ENCODE measurements around the gene AGO3.
"Not testable (repeated sequence)": the region's sequence is repeated elsewhere in the genome, so short reads cannot be mapped to it uniquely, and the experiment has no call there.

AGO3 gene

GRCh38 chr1:36014722-36015220 lies 83.9 kb downstream of the AGO3 start:
- no peak for DNase-seq

DNA sequence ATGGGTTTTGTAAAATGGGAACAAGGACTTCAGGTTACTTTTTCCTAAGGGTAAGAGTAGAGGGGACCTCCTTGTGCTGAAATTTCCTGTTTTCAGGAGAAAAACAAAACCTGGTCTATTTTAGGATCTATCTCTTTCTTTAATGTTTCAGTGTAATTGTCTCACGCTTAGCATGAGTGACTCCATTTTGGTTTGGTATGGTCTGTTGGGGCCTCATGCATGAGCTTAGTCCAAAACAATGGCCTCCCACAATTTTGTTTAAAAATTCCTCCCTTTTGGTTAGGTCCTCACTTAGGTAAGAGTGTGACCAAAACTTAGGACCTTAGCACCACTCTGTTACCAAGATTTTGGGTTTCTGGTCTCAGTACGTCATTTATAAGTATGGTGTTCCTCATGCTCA lies 85.8 kb downstream of the AGO3 start:
- DNase-seq, result no peak

GRCh38 chr1:36023098-36023769 lies 92.3 kb downstream of the AGO3 start:
- no peak for DNase-seq

DNA sequence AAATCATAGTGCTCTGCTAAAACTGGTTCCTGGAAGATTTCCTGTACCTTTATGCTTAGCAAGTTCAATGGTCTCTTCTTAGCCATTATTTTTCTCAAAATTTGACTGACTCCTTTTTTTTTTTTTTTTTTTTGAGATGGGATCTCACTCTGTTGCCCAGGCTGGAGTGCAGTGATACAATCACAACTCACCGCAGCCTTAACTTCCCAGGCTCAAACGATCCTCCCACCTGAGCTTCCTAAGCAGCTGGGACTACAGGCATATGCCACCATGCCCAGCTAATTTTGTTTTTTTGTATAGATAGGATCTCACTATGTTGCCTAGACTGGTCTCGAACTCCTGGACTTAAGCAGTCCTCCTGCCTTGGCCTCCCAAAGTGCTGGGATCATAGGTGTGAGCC lies 93.1 kb downstream of the AGO3 start:
- DNase-seq, result not testable (repeated sequence)

DNA sequence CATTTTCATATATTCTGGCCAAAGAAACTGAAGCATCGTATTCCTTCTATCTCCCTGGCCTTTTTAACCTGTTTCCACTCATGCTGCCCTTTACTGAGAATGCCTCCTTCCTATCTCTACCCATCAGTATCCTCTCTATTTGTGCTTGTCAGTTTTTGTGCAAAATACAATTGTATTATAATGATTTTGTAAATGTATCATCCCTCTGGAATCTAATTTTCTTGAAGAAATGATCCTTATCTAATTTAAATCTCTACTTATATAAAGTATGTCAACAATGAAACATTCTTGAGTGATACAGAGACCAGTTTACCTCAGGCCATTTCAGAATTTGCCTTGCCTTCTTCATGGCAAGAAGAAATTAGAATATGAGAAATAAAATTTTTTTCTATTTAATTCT lies 93.9 kb downstream of the AGO3 start:
- no peak for DNase-seq

DNA sequence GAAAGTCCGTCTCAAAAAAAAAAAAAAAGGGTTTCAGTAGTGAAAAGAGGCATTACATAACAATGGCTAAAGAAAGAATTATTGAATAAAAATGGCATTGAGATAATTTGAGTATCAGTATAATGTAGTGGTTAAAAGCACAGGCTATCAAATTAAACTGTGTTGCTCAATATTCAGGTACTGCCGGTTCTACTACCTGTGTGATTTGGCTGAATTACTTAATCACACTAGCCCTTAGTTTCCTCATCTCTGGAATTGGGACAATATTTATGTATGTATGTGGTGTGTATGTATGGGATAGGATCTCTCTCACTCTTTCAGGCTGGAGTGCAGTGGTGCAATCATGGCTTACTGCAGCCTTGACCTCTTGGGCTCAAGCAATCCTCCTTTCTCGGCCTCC lies 96.9 kb downstream of the AGO3 start:
- no peak for DNase-seq

- DNase-seq, result no peak
These were observed 100.5 kb downstream of the AGO3 start for GRCh38 chr1:36031441-36031840.

DNA sequence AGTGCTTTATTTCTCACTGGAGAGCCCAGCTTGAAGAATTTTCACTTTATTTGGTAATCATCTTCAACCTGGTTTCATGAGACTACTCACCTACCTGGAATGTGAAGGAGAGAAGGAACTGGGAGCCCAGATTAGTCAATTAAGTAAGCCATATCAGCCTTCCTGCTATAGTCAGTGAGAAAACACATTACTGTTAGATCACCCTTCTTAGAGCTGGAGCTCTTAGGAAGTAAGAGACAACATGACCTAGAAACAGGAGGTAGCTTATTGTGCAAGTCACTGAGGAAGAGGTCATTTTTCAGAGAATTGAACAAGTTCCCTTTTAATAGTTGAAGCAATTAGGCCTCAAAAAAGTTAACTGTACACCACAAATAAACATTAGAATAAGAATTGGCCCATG lies 103.8 kb downstream of the AGO3 start:
- no peak for DNase-seq

DNA sequence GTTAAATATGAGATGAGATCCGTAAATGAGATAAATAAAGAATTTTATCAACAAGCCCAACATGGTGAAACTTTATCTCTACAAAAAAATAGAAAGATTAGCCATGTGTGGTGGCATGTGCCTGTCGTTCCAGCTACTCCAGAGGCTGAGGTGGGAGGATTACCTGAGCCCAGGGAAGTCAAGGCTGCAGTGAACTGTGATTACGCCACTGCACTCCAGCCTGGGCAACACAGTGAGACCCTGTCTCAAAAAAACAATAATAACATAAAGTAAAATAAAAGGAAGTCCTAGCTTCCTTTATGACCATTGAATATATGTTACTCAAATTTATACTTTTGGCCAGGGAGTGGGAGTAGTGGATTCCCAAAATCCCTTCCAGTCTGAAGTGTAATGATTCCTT lies 104.2 kb downstream of the AGO3 start:
- no peak for DNase-seq

- no peak for DNase-seq
These were observed 109.3 kb downstream of the AGO3 start for GRCh38 chr1:36040238-36040637.

DNA sequence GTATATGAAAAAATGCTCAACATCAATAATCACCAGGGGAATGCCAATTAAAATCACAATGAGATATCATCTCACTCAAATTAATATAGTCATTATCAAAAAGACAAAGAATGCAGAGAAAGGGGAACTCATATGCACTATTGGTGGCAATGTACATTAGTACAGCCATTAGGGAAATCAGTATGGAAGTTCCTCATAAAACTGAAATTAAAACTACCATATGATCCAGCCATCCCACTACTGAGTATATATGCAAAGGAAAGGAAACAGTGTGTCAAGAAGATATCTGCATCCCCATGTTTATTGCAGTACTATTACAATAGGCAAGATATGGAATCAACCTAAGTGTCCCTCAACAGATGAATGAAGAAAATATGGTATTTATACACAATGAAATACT lies 120.9 kb downstream of the AGO3 start:
- DNase-seq, result no peak

- DNase-seq, result no peak
These were observed 123.1 kb downstream of the AGO3 start for GRCh38 chr1:36053978-36054377.

DNA sequence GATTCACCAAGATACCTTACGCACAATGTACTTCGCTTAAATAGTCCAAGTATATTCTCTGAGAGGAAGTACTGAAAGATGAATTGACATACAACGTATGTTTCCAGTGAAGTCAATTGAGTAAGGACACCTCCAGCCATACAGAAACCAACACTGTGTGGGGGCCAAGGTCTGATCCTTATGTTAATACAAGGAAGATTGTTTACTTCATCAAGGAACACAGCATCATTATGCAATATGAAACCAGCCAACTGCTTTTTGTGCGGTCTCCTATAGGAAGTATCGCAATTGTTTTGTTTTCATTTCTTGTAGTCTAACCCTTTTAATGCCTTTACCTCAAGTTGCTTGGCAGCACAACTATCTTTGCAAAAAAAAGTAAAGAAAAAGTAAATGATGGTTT lies 124.8 kb downstream of the AGO3 start:
- no peak for DNase-seq

DNA sequence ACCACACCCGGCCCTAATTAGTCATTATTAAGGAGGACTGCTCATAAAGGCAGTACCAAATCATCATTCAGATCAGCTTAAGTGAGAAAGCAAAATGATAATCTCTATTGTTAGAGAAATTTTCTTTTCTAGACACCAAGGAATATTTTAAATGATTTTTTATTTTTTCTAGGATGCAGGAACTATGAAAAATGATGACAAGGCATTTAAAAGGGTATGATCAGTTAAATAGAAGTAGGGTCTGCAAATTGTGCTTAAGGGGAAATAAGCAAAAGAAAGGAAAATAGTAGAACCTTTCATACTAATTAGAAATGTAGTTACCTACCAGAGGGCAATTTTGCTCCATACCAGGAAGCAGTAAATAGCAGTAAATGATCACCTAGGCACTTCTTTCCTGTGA lies 131.4 kb downstream of the AGO3 start:
- no peak for DNase-seq

GRCh38 chr1:36067871-36068270 lies 137.0 kb downstream of the AGO3 start:
- no peak for DNase-seq

GRCh38 chr1:36068866-36069265 lies 138.0 kb downstream of the AGO3 start:
- DNase-seq, result no peak

DNA sequence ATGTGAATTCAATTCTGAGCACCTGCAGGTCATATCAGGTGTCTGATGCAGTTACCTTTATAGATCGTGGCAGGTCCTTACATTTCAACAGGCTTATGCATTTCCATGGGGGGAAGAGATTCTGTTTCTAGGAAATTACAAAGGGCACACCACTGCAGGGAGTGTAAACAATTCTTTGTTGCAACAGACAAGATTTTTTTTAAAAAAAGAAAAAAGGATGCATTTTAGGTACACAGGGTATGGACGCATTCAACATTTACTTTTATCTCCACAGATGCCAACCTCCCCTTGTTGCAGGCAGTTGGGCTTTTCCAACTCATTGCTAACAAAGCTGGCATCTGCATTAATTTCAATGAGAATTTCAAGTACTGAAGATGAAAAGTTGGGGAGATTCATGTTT lies 139.4 kb downstream of the AGO3 start:
- DNase-seq, result no peak

DNA sequence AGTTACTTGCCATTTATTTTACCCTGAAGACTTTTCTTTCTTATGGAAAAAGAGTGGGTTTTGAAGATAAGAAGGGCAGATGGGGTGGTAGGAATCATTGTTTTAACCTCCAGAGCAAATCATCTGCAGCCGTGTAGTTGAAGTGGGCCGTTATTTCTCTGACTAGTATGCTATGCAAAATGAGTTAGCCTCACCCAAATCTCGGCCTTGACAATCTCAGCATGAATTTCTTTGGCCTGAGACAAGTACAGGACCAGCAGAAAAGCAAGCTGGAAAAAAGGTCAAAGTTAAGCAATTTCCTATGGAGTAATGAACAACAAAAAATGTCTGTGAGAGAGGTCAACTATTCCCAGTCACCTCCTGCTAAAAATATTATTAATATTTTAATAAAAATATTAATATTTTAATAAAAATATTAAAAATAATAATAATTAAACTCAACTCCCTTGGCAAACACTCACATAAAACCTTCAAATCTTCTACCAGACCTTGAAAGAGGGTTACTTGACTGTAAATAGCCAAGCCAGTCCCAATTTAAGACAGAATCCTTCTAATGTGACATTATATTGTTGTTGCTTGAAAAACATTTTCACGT lies 146.2 kb downstream of the AGO3 start:
- DNase-seq, result no peak

- DNase-seq, result no peak
These were observed 149.3 kb downstream of the AGO3 start for GRCh38 chr1:36080236-36080635.

DNA sequence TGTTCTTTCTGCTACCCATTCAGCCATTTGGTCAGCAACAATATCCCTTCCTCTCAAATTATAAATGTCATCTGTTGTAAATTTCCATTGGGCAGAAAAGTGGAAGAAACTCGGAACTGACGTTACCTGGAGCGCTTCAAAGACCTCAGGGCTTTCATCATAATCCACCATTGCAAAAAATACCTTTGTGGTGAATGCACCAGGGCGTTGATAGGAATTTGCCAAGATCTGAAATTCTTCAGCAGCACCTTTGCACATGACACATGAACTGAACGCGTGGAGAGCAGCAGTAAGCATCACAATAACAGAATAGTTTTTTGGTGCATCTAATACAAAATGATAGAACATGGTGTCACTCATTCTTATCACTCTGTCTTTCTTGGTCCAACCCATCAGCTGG lies 149.9 kb downstream of the AGO3 start:
- DNase-seq, result no peak

DNA sequence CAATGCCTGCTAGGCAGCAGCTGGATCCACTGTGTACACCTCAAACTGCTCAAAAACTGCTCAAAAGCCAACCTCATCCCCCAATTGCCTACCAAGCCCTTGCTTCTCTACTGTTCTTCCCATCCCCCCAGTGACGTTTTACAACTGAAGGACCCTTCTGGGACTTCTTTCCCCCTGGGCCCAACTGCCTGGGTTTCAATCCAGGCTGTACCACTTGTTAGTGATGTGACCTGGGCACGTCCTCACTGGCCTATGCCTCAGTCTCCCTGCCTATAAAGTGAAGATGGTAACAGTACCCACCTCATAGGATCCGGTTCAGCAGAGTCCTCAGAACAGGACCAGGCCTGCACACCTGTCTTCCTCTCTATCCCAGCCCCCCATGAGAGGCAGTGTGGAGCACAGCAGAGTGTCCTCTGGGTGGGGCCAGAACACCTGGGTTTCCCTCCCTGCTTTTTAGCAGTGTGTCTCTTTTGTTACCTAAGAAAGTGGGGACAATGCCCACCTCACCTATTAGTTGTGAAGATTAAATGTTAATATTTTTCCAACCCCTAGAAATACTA lies 151.1 kb downstream of the AGO3 start:
- no peak for DNase-seq

DNA sequence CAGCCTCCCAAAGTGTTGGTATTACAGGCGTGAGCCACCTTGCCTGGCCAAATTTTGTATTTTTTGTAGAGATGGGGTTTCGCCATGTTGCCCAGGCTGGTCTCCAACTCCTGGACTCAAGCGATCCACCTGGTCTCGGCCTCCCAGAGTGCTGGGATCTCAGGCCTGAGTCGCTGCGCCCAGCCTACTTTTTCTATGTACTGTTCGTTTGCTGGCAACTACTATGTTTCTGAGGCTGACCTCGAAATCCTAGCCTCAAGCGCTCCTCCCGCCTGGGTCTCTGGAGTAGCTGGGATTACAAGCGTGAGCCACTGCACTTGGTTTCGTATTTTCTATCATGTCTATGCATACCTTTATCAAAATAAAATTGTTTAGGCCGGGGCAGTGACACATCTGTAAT lies 152.3 kb downstream of the AGO3 start:
- DNase-seq, result no peak

DNA sequence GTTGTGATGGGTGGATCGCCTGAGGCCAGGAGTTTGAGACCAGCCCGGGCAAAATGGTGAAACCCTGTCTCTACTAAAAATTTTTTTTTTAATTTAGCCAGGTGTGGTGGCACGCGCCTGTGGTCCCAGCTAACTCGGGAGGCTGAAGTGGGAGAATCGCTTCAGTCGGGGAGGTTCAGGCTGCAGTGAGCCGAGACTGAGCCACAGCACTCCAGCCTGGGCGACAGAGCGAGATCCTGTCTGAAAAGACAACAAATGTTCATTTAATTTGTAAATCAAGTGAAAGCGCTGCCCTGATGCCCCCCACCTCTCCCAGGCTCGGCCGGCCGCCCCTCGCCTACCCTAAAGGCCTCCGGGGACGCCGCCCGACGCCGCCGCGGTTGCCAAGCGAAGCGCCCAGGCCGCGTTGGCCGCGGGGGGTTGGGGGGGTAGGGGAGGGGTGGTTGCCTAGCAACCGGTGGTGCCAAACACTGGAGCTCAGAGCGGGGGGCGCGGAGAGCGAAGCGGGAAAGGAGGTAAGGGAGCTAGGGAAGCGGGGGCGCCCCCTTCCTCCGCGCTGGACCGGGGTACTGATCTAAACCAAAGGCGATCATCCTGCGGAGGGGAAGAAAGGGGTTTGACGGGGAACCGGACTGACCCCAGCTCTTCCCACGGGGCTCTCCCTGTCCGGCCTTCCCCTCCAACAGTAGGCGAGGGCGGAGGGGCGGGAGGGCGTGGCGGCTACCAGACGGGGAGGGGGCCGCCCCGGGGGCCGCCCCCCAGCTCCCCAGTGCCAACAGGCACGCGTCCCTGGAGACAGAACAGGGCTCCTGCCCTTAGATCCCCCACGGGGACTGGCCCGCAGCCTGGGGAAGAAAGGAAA lies 153.0 kb downstream of the AGO3 start, which contains the start of gene TEKT2:
TEKT2 (plus strand) TSS at position 460 of the 862 bp plus-strand sequence. CDS start 828 bp downstream, outside the sequence.
- peak in 1 of 6 experiments; percentile 22 for DNase-seq
